ENCODE measurements around the gene ZNF337. TPM values are rescaled to one million over a fixed set of nuclear protein-coding genes. Genes with fewer than 3 reads are reported as not detected.

Gene ZNF337
- total and polyA plus RNA-seq, 4 donors, result 1.1 to 5.9 (median 3.2) TPM

GRCh38 chr20:25744261-25744660, 47.6 kb upstream of the ZNF337 start:
- Histone ChIP-seq H3K27ac (ENCODE audit: low read depth in 1 of 2, low read length in 2 of 2) (no peak overlapping the region), H3K4me3 (ENCODE audit: low read depth in 1 of 3, low read length in 3 of 3) (no peak overlapping the region)
- 96% methylated on average over 2 of the region's 2 CpGs for WGBS

GRCh38 chr20:25741088-25741487, 44.4 kb upstream of the ZNF337 start:
- Histone ChIP-seq H3K4me1 (ENCODE audit: control insufficient read depth in 4 of 4, insufficient read depth in 4 of 4, low read length in 3 of 4) (no peaks in the 10 kb centered on the region), H3K27ac (ENCODE audit: low read depth in 1 of 2, low read length in 2 of 2) (no peak overlapping the region), H3K36me3 (ENCODE audit: control insufficient read depth in 4 of 4, insufficient read depth in 3 of 4, low read depth in 1 of 4, low read length in 3 of 4) (no peaks in the 10 kb centered on the region), H3K9me3 (ENCODE audit: control insufficient read depth in 4 of 4, low read length in 3 of 4) (no peaks in the 10 kb centered on the region), H3K9ac (ENCODE audit: low read depth in 1 of 2, low read length in 2 of 2) (no peak overlapping the region), H3K27me3 (ENCODE audit: control insufficient read depth in 4 of 4, insufficient read depth in 4 of 4, low read length in 3 of 4) (no peaks in the 10 kb centered on the region), H3K4me3 (ENCODE audit: low read depth in 1 of 3, low read length in 3 of 3) (no peak overlapping the region)
- TF ChIP-seq RXRA (IDR thresholded peaks at IDR 0.05) (no peak), FOXA1 (IDR thresholded peaks at IDR 0.05) (no peak), FOXA2 (IDR thresholded peaks at IDR 0.05) (no peak), SP1 (IDR thresholded peaks at IDR 0.05) (no peak), HNF4G (IDR thresholded peaks at IDR 0.05) (no peak), HNF4A (conservative IDR thresholded peaks at IDR 0.05) (no peak), ATF3 (IDR thresholded peaks at IDR 0.05) (no peak)
- no peak for DNase-seq (ENCODE audit: low spot score)

More at GRCh38 chr20:25744261-25744660, 47.6 kb upstream of the ZNF337 start:
- Histone ChIP-seq H3K27me3 (ENCODE audit: control insufficient read depth in 4 of 4, insufficient read depth in 4 of 4, low read length in 3 of 4) (no peaks in the 10 kb centered on the region), H3K9ac (ENCODE audit: low read depth in 1 of 2, low read length in 2 of 2) (no peak overlapping the region), H3K9me3 (ENCODE audit: control insufficient read depth in 4 of 4, low read length in 3 of 4) (no peaks in the 10 kb centered on the region), H3K4me1 (ENCODE audit: control insufficient read depth in 4 of 4, insufficient read depth in 4 of 4, low read length in 3 of 4) (no peaks in the 10 kb centered on the region), H3K36me3 (ENCODE audit: control insufficient read depth in 4 of 4, insufficient read depth in 3 of 4, low read depth in 1 of 4, low read length in 3 of 4) (no peaks in the 10 kb centered on the region)
- no peak for DNase-seq (ENCODE audit: low spot score)
- TF ChIP-seq FOXA1 (IDR thresholded peaks at IDR 0.05) (no peak), NR2F2 (IDR thresholded peaks at IDR 0.05) (no peak), ATF3 (IDR thresholded peaks at IDR 0.05) (no peak), REST (IDR thresholded peaks at IDR 0.05) (no peak), HNF4A (conservative IDR thresholded peaks at IDR 0.05) (no peak), EGR1 (IDR thresholded peaks at IDR 0.05; ENCODE audit: low read depth in 2 of 2) (no peak), SP1 (IDR thresholded peaks at IDR 0.05) (no peak), HNF4G (IDR thresholded peaks at IDR 0.05) (no peak)

- no peak for DNase-seq (ENCODE audit: low spot score)
- Histone ChIP-seq H3K27me3 (ENCODE audit: control insufficient read depth in 4 of 4, insufficient read depth in 4 of 4, low read length in 3 of 4) (no peaks in the 10 kb centered on the region), H3K9ac (ENCODE audit: low read depth in 1 of 2, low read length in 2 of 2) (no peak overlapping the region), H3K9me3 (ENCODE audit: control insufficient read depth in 4 of 4, low read length in 3 of 4) (no peaks in the 10 kb centered on the region), H3K4me3 (ENCODE audit: low read depth in 1 of 3, low read length in 3 of 3) (no peak overlapping the region), H3K36me3 (ENCODE audit: control insufficient read depth in 4 of 4, insufficient read depth in 3 of 4, low read depth in 1 of 4, low read length in 3 of 4) (no peaks in the 10 kb centered on the region), H3K4me1 (ENCODE audit: control insufficient read depth in 4 of 4, insufficient read depth in 4 of 4, low read length in 3 of 4) (no peaks in the 10 kb centered on the region), H3K27ac (ENCODE audit: low read depth in 1 of 2, low read length in 2 of 2) (no peak overlapping the region)
- WGBS, result 90% methylated on average over 3 of the region's 3 CpGs
- TF ChIP-seq ATF3 (IDR thresholded peaks at IDR 0.05) (no peak), NR2F2 (IDR thresholded peaks at IDR 0.05) (no peak), FOXA1 (IDR thresholded peaks at IDR 0.05) (no peak), JUND (IDR thresholded peaks at IDR 0.05) (no peak), ZBTB33 (IDR thresholded peaks at IDR 0.05) (no peak), YY1 (IDR thresholded peaks at IDR 0.05) (no peak), RAD21 (IDR thresholded peaks at IDR 0.05) (no peak), MAX (IDR thresholded peaks at IDR 0.05) (no peak), REST (IDR thresholded peaks at IDR 0.05) (no peak), HNF4A (conservative IDR thresholded peaks at IDR 0.05) (no peak), GABPA (IDR thresholded peaks at IDR 0.05 in 1 of 2, conservative IDR thresholded peaks at IDR 0.05 in 1 of 2) (no peak), FOXA2 (IDR thresholded peaks at IDR 0.05) (no peak), RXRA (IDR thresholded peaks at IDR 0.05) (no peak)
These were observed 43.1 kb upstream of the ZNF337 start for GRCh38 chr20:25739615-25740320.
